Measurements from ENCODE around the gene CTIF.
"Not testable (repeated sequence)": the region's sequence is repeated elsewhere in the genome, so short reads cannot be mapped to it uniquely, and the experiment has no call there.

Gene CTIF

DNA sequence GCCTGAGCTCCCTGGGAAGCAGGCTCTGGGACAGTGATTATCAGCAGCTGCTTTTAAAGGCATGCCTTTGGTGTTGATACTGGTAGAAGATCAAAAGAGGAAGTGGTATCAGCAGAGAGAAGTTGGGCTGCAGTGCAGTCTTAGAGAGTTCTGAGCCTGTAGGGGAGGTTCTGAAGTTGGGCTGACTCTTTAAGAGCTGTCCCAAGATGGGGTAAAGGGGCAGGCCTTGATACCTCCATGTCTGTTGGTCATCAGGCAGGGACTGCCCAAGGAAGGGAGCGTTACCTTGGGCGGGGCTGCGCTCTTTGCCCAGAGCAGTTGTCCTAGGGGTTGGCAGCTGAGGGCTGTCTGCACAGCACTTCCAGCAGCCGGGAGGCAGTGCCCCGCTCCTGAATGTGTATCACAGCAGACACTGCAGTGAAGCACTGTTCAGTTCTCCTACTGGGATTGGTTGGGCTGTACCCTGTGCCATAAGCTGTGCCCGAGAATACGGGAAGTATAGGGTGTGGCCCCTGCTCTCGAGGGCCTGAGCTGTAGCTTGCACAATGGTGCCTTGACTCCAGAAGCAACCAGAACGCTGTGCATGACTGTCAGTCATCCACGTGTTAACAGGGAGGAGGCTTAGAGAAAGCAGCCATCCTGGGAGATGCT, 177.0 kb downstream of the CTIF start:
- DNase-seq, result no peak

DNA sequence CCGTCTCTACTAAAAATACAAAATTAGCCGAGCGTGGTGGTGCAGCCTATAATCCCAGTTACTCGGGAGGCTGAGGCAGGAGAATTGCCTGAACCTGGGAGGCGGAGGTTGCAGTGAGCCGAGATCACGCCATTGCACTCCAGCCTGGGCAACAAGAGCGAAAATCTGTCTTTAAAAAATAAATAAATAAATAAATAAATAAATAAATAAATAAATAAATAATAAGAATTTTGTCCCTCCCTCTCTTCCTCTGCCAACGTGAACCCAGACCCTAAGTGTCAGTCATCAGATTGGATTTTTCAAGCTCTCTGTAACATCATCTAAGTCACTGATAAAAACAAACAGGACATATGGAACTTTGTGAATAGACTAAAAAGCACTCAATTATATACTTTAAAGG, 178.4 kb downstream of the CTIF start:
- not testable (repeated sequence) for DNase-seq

DNA sequence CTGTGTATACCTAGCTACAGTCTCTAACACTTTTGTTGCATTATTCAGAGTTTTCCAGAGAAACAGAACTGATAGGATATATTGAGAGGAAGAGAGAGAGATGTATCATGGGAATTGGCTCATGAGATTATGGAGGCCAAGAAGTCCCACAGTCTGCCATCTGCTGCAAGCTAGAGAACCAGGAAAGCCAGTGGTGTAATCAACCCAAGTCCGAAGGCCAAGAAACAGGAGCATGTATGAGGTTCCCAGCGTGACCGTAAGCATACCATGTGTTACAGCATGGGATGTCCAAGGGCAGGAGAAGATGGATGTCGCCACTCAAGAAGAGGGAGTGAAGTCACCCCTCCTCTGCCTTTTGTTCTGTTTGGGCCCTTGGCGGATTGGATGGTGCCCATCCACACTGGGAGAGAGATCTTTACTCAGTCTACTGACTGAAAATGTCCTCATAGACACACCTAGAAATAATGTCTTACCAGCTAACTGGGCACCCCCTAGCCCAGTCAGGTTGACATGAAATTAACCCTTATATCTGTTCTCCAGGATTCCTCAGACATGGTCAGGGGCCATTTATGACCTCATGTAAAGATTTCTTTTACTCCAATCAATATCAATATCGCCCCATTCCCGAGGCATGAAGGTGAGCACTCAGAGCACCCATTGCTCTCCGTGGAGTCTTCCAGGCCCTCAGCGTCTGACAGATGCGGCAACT, 179.6 kb downstream of the CTIF start:
- no peak for DNase-seq

DNA sequence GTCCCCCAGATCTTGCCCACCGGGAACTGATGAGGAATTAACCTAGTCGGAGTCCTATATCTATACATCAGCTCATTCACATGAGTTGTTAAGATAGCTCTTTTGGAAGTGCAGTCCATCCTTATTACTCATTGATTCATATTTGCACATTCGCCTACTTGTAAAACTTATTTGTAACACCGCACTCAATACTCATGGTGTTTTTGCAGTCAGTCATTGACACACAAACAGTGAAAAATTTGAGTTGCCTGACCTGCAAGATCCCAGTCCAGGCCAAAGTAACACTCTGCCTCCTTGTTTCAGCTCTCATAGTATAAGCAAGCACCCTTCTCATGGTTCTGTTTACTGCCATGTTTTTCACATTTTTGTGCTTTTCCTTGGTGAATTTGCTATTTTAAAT, 180.6 kb downstream of the CTIF start:
- DNase-seq, result no peak

DNA sequence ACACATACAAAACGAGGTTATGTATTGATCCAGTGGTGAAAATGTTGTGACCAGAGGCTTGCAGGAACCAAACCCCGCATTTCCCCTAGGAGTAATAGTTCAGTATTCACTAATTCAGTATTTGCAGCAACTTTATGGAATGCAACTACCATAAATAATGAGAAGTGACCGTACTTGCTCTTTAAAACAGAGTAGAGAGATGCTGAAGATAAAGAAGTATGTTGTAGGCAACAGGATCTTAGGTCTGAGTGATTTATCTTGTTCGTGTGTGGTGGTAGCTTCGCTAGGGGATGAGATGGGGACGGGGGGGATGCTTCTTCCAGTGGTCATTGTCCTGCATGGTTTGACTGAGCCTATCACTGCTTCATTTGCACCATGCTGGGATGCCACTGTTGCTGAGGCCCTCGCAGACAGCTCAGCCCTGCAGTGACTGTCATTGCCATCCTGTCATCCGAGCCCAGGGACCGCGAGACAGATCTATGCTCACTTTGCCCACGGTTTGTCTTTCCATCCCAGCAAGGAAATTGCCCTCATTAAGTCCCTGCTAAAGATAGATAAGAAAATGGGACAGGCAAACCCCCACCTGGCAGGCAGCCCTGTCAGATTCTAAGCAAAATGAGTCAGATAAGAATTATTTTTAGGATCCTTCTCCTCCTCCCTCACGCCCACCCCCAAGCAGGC, 181.3 kb downstream of the CTIF start:
- no peak for DNase-seq

DNA sequence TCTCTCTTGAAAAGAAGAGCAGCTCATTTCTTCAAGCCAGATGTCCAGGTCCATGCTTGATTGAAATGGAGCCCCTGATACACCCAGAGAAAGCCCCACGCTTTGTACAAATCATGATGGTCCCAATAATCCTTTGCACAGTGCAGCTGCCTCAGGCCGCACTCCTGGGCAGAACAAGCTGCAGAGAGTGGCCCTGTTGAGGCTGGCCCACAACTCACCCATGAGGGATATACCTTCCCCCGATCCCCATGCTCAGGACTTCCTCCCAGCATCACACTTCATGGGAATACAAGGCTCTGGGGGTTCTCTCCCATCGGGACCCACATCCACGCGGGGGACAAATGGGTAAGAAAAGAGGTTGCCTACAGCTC, 181.8 kb downstream of the CTIF start:
- DNase-seq, result no peak

DNA sequence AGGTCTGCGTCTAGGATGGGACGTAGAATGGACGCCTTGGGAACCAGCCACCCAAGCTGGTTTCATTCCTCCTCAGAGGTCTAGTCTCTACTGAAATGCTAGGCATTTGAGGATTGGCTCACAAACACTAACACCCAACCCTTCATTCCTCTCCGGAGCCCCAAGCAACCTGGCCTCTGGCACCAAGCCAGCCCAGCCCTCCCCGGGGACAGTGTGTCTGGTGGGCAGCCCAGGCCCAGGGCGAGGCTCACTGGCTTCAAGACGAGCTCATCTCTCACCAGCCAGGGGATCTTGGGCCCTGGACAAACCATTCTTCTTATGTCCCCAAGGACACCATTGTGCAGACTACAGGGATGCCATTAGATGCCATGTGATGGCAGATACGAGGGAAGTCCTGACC, 182.5 kb downstream of the CTIF start:
- DNase-seq, result no peak

DNA sequence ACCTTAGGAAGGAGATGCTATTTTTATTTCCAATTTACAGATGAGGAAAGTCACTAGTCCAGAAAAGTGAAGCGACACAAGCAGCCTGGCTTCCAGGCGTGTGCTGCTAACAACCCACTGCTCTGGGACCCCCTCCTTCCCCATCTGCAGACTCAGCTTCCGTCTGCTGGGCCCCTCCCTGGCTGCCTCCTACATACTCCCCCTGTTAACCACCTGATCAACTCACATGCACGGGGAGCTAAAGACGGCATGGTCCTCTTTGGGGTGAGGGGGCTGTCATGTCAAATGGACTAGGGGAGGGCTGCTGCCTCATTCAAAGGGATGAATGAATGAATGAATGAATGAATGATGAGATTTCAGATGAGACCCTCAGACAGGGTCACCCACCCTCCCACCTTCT, 184.2 kb downstream of the CTIF start:
- DNase-seq, result no peak

DNA sequence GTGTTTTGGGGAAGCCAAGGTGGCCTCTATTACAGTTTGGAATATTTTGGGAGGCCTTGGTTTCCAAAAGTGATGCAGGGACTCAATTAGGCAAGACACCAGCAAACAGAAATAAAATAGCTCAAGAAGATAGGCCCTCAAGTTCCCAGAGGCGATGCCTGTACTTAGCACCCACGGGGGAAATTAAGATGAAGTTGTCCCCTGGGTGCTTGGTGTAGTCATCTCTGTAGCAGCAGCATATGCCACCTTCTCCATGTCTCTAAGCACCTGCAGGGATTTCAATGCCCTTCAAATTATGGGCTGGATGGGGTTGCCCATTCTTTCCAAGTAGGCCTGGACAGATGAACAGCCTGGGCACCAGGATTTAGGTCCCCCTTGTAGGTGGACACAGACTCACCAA, 185.0 kb downstream of the CTIF start:
- no peak for DNase-seq

DNA sequence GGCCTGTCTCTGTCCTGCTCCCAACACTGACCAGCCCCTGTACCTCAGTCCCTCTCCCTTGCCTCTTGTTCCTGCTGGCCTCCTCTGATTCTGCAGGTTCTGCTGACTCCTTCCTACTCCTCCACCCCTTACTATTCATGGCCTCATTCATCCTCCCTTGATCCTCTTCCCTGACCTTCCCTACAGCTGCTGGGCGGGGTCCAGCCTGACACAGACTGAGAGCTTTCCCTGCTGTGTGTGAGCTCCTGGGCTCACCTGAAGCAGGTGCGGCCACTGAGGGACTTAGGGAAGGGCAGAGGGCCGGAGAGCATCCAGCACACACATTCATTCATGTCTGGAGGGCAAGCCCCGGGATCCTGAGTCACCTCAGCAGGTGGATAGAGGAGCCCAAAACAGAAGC, 185.6 kb downstream of the CTIF start:
- no peak for DNase-seq

DNA sequence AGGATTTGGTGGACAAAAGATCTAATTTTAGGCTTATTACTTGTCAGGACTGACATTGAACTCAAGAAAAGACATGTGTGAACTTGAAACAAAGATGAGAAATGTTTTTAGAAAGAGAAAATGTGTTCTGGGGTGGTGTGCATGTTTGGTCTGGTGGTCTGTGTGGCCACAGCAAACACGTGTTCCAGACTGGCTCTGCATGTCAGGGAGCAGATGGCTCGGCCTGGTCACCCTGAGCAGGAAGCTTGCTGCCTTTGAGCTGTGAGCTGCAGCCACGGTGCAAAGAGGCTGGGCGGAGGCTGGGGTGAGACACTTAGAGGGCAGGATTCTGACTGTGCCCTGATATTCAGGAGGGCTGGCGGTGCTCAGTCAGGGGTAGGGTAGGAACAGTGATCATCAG, 186.1 kb downstream of the CTIF start:
- no peak for DNase-seq

DNA sequence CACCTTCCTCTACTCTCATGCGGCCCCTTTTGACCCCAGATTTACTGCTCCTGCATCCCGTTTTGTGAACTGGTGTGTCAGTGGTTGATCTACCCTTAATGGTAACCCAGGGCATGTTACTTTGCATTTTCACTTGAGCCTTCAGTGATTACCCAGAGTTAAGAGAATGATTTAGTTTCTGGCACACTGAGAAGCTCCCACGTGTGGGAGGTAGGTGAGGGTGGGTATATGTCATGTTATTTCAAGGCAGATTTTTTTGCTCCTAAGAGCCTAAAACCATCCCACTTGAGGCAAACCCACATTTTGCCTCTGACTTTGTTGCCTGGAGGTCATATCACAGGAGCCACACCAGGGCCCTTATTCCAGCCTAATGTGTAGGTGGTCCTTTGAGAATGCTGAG, 186.7 kb downstream of the CTIF start:
- no peak for DNase-seq

DNA sequence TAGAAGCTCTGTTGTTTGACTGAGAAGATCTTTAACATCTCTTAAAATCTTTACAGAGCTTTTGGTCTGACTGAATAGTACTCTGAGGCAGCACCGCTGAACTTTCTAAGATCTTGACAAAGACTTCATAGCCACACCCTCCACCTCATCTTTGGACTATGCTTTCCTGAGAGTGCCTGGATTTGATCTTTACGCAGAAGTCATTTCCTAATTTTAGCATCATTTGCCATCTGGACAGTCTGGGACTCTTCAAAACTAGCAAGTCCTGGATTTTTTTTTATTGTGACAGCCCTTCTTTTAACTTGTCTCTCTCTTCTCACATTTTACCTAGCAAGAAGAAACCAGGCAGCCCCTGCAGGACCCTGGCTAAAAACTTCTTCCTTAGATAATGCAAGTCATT, 188.8 kb downstream of the CTIF start:
- no peak for DNase-seq

DNA sequence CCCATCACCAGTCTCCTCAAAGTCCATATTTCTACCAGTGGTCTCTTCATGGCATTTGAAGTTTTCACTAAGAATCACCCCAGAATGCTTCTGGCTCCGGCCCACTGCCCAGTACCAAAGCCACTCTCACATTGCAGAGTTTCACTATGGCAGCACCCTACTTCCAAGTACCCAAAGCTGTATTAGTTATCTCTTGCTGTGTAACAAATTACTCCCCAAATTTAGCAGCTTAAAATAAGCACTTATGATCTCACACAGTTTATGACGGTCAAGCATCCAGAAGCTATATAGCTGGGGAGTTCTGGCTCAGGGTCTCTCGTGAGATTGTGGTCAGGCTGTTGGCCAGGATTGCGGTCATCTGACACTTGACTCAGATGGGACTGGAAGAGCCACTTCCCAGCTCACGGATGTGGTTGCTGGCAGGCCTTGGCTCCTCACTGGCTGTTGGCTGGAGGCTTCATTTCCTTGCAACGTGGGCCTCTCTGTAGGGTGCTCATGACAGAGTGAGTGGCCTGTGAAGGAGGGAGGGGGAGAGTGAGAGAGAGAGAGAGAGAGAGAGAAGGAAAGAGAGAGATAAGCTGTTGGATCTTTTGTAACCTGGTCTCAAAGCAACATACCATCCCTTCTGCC, 189.5 kb downstream of the CTIF start:
- DNase-seq, result no peak

DNA sequence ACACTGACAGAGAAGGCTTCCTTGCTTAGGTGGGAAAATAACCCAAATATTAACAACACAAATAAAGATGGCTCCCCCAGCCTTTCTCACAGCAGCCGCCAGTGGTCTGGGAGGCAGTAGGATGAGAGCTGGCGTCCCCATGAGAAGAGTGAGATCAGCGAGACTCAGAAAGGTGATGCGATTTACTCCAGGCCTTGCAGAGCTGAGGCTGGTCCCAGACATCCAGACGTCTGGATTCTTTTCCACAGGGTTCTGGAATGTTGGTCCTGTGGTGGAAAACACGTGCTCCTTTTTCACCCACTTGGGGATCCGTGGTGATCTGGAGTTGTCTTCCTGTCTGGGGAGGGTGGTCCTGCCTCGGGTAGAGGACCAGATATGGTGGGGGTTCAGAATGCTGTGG, 190.6 kb downstream of the CTIF start:
- DNase-seq, result no peak

DNA sequence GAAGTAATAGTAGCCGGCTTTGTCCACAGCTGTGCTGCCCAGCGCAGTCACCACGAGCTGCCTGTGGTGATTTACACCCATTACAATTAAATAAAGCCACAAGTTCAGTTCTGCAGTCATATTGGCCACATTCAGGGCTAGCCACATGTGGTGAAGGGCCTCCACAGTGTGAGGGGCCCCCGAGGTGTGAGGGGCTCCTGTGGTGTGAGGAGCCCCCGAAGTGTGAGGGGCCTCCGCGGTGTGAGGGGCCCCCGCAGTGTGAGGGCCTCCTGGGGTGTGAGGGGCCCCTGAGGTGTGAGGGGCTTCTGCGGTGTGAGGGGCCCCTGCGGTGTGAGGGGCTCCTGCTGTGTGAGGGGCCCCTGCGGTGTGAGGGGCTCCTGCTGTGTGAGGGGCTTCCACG, 191.2 kb downstream of the CTIF start:
- no peak for DNase-seq

DNA sequence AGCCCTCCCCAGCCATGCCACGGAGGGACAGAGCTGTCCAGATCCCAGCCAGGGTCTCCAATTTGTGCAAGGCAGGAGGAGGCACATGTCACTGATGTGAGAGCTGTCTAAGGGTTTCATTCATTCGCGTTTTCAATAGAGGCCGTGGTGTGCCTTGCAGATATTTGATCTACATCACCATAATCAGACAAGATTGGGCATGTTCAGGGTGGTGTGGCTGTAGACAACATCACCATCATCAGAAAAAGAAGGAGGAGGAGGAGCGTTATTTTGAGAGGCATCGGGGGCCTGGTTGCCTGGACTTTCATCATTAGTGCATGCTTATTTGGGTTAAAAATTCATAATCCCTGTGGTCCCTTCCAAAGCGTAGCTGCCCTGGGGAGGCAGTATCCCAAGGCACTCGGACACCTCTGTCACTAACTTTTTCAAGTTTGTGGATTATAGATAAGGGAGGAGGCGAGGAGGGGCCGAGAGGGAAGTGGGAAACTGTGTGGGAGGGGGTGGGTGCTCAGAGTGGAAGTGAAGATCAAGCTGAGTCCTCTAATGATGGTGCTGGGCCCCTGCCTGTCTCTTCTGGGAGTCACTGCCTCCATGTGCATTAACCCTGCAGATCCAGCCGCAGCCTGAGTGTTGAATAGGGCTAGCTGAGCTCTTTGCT, 194.1 kb downstream of the CTIF start:
- DNase-seq, result no peak

DNA sequence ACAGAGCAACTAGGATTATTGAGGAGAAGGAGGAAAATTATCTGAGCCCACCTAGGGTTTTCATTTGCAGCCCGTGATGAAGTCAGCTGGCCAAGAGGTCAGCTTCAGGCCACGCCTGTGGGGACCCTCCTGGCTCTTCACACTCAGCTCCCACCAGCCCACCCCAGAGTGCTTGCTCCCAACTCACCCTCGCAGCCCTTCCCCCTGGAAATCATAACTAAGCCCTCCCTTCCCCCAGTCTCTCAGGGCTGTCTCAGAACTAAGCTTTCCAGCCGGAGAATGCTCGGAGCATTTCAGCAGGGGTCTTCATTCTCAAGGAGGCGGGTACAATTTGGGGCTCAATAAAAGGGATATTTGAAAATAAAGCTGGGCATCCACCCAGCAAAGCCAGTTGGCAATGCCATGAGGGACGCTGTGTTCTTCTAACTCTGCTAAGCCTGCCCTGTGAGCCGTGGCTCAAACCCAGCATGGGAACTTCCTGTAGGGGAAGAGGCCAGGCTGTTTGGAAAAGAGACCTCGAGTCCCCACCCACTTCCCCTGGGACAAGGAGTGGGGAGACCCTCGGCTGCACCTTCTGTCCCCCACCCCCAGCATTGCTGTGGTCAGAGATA, 194.9 kb downstream of the CTIF start:
- no peak for DNase-seq

DNA sequence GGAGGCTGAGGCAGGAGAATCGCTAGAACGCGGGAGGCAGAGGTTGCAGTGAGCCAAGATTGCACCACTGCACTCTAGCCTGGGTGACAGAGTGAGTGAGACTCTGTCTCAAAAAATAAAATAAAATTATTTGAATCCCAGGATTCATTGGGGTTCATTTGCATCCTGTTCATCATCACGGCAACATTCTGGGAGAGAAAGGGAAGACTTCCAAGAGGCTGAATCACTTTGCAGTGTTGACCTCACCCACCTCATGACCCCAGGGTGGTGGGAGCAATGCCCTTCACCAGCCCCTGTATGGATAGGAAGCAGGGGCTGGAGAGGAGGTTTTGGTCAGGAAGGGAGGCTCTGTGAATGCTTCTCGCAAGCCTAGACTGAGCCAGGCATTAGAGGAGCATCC, 195.6 kb downstream of the CTIF start:
- no peak for DNase-seq

DNA sequence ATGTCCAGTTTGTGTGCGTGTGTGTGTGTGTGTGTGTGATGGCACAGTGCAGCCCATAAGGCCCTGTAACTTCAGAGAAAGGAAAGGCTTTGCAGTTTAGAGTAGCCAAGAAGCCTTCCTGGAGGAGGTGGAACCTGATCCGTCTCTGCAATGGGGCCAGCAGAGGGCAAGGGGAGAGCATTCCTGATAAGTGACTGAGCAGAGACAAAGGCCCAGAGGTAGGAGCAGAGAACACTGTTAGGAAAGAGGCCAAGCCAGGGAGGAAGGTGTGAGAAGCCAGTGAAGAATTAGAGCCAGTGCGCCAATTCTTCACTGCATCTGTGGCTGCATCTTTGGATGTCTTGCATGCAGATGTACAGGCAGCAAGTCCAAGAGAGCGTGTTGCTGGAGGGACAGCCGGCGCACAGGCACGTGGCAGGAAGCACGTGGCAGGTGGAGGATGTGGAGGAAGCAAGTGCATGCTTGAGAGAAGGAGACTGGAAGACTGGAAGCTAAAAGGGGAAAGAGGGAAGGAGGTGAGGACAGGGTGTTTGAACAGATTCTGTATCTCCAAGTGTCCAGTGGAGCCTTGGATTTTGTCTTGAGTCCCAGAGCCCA, 196.3 kb downstream of the CTIF start:
- DNase-seq, result no peak

DNA sequence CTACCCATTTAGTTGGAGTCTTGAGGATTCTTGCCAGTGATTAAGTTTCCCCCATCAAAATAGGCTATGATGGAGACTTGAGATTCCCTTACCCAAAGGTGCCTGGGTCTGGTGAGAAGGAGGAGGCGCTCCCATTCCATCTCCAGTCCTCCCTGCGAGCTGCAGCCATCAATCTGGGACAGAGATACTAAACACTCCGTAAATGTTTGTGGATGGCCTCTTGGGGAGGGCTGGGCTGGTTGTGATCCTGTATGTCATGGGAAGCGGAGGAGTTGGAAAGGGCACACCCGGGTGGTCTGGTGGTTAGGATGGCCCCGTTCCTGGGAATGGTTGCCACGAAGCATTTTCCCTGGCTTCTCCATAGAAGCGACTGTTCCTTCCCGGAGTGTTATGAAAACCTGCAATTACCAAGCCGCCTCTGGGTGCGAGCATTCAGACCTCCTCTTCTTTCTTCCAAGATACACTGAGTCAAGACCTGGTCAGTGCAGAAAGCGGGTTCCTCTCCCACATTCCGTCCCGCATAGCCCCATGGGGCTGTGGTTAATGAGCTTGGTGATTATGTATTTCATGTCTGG, 196.9 kb downstream of the CTIF start:
- DNase-seq, result no peak

Data from SW 1271 (cell line).